NCI-H510A treated with DMSO at 0.1 percent for 48 hours (cell line): ENCODE results near the gene KIAA1614.
A peak's percentile ranks its signal among the peaks of the same experiment; 100 is the strongest.
"Not testable (repeated sequence)": the region's sequence is repeated elsewhere in the genome, so short reads cannot be mapped to it uniquely, and the experiment has no call there.

Experiments used
- DNase-seq: peaks from one replicate; lab custom pipeline; 2025; lab: John Stamatoyannopoulos, UW

The KIAA1614 gene

GRCh38 chr1:180941518-180942275 is 29.0 kb downstream of the KIAA1614 start:
- no peak for DNase-seq

DNA sequence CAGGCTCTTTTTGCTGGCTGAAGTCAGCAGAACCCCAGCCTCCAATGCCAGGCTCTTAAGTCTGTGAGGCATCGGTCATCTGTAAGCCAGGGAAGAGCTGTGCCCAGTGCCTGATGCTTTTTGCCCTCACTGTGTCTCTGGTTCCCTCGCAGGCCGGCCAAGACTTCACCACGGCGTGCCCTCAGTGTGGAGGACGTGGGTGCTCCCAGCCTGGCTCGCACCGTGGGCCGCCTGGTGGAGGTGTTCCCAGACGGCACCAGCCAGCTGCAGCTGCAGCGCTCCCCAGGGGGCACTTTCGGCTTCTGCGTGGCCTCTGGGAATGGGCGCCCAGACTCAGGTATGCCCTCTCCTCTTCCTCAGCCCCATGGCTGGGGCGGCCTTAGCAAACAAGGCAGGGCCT is 32.5 kb downstream of the KIAA1614 start:
- DNase-seq = no peak

DNA sequence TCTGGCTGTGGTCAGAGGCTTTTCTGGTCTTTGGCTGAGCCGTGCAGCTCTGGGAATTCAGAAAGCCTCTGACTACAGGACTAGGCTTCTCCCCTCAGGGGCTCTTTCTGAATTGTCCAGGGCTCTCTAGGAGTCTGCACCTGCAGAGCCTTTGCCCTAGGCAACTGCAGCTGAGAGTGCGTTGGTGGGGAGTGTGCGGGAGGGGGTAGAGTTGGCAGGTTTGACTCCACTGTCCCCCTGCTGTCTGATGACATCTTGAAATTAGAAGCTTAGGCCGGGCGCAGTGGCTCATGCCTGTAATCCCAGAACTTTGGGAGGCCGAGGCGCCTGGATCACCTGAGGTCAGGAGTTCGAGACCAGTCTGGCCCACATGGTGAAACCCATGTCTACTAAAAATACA is 32.9 kb downstream of the KIAA1614 start:
- DNase-seq = no peak

DNA sequence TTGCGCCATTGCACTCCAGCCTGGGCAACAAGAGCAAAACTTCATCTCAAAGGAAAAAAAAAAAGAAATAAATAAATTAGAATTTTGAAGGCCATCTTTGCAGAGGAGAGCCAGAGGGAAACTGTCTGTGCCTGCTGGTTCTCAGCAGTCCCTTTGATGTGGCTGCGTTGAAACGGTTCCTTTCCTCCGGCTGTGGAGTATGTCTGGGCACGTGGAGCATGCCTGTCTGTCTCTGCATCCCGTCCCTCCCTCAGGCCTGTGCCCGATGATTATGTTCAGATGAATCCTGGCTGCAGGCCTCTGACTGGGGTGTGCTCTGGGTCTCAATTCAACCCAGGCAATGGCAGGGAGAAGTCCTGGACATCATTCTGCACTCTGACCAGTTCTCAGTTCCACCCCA is 33.4 kb downstream of the KIAA1614 start:
- DNase-seq = no peak

DNA sequence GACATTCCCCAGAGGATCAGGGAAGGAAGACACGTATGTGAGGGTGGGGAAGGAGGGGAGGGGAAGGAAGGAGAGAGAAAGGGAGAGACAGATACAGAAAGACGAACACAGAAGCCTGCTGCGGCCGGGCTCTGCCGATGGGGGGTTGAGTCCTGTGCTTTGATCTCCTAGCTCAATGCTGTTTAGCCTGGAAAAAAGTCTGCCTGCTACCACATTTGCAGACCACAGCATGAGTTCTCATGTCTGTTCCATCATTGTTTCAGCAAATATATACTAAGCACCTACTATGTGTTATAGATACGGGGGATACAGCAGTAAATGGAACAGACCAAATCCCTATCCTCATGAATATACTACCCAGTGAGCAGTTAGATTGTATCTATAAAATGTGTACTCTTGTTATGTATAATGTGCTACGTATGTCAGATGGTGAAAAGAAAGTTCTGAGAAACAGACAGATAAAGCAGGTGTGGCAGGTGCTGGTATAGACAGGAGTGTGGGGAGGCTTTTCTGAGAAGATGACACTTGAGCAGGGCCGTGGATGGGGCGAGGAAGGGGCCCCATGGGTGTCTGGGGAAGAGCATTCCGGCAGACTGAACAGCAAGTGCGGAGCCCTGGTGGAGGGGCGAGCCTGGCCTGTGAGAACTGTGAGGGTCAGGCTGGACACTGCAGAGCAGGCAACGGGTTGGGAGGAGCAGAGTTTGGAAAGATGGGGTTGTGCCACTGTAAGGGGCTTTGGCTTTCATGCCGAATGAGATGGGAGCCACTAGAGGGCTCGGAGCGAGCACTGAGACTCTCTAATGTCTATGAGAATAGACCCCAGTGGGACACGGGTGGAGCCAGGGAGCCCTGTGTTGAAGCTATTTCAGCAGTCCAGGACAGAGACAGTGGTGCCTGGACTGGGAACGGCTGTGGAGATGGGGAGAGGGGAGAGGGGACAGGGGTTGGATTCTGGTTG is 34.1 kb downstream of the KIAA1614 start:
- no peak for DNase-seq

GRCh38 chr1:180947499-180947885 is 34.8 kb downstream of the KIAA1614 start:
- no peak for DNase-seq

DNA sequence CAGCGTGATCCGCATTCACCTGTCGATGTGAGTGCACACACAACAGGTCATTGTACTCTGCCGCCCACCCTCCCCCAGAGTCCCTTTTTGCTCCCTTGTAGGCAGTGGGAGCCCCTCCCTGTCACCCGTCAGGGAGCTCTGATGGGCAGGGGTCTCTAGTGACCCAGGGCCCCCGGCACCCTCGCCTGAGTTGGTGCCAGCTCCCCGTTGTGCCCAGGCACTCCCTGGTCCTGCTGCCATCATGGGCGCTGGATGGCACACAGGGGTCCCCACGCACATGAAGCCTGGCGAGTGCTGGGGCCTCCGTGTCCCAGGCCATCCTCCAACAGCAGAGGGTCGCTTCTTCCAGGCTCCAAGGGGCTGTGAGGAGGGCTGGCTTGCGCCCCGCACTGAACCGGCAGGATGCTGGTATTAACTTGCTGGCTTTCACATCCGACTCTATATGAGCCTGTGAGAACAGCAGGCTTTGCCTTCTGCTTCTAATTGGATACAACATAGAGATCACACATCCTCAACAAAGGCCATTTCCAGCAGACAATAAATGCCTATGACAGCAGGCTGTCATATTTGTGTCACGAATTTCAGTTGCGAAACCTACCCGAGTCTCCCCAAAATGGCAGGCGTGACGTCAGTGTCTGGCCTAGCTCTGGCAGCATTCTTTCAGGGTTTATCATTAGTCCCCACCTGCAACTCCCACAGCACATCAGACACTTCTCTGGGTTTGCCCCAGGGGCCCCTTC is 35.4 kb downstream of the KIAA1614 start:
- no peak for DNase-seq

DNA sequence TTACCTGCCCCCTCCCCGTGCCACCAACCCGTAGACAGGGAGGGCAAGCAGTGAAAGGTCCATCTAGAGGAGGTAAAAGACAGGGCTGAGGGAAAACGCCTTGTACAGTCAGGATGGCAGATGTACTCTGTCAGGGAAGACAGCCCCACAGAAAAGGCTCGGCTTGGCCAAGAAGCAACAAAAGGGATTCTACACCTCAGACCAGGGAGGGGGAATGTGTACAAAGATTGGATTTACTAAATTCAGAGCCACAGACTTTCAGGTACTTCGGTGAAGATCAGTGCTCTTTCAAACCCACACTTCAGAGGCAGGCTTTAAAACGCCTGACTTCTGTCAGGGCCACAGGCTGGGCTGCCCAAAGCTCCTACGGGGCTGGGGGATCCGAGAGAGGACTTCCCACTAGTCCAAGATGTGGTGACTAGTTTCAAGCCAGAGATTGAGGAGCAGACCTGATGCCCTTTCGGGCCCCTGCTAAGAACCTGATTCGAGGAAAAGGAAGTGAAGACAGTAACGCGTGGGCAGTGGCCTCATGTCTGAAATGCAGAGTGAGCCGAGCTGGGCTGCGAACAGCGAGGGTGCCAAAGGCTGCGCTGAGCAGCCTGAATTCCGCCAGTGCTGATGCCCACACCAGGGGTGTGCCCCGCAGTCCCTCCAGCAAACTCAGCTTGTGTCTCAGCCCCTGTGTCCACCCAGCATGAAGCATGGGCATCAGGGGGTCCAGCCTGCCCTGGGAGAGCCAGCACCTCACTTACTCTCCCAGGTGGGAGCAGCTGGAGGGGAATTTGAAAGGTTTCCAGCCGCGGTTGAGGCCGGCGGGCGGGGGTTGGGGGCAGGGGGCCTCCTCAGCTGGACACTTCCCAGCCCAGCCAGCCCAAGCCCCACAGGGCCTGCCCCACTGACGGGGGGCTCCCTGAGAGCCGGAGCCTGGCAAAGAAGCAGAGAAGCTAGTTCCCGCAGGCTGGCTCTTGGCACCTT is 36.2 kb downstream of the KIAA1614 start:
- DNase-seq = no peak

GRCh38 chr1:180949616-180950000 is 36.9 kb downstream of the KIAA1614 start:
- no peak for DNase-seq

- DNase-seq = no peak
Measured at GRCh38 chr1:180950321-180950720, 37.6 kb downstream of the KIAA1614 start.

DNA sequence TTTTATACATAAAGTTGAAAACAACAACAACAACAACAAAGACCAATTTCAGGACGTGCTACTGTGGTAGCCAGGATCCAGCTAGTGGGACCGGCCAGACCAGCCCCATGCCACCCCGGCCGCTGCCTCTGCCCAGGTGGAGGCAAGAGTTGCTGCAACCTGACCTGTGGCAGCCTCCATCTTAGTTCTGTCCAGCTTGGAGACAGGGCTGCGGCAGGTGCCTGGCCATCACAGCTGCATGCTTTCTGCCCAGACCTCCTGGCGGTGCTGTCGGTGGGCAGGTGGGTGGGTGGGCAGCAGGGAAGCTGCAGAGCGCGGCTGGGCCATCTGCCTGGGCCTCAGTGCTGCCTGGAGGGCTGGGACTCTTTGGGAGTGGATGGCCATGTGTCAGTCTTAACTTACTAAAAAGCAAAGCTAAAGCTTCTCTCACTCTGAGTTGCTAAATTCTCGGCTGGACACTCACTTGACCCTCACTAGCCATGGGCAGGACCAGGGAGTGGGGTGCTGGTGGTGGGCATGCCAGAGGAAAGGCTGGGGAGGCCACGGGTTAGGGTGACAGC is 38.6 kb downstream of the KIAA1614 start:
- no peak for DNase-seq

DNA sequence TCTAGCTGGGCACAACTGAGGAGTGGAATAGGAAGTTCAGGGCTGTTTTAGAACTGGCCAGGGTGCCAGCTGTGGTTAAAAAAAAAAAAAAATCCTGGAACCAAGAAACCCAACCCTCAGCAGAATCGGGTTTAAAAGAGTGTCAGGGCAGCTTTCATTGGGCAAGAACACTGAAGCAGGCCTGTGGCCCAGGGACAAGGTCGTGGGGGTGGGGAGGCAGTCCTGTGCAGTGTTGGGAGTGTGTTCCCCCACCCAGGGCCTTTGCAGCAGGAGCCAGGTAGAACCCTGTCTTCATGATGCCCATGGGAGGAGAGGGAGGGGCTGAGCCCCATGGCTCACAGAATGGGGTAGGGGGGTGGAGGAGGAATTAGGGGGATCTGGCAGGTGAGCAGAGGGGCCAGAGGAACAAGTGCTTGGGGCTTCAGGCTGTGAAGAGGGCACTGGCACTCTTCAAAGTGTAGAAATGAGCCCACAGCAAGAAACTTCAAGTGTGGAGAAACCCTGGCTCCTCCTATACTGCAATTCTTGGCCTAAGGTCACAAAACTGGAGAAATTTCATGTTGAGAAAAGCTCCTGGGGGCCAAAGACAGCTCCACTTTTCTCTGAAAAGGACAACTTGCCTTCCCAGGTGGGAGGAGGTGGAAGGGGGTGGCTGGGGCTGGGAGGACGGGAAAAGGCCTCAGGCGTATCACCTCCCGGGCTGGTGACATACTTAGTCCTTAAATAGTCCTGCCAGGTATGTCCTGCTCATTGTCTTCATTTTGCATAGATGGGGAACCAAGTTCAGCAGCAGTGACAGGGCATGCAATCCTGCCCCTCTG is 39.3 kb downstream of the KIAA1614 start:
- DNase-seq = no peak

- DNase-seq = no peak
Measured at GRCh38 chr1:180952657-180953013, 39.9 kb downstream of the KIAA1614 start.

- DNase-seq = no peak
Measured at GRCh38 chr1:180953291-180954004, 40.8 kb downstream of the KIAA1614 start.

- no peak for DNase-seq
Measured at GRCh38 chr1:180954005-180954800, 41.5 kb downstream of the KIAA1614 start.

DNA sequence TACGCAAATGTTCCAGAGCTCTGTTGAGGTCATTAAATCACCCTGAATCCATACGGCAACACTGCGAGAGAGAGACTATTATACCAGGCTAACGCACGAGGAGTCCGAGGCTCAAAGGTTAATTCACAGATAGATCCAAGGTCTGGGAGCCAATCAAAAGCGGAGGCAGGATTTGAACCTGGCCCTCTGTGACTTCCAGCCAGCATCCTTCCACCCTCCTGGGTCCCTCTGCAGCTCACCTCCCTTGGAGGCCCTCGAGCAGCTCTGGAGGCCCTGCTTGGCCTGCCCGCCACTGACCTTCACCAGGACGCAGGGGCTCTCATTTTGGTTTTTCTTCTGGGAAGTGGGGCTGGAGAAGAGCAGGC is 42.1 kb downstream of the KIAA1614 start:
- no peak for DNase-seq

DNA sequence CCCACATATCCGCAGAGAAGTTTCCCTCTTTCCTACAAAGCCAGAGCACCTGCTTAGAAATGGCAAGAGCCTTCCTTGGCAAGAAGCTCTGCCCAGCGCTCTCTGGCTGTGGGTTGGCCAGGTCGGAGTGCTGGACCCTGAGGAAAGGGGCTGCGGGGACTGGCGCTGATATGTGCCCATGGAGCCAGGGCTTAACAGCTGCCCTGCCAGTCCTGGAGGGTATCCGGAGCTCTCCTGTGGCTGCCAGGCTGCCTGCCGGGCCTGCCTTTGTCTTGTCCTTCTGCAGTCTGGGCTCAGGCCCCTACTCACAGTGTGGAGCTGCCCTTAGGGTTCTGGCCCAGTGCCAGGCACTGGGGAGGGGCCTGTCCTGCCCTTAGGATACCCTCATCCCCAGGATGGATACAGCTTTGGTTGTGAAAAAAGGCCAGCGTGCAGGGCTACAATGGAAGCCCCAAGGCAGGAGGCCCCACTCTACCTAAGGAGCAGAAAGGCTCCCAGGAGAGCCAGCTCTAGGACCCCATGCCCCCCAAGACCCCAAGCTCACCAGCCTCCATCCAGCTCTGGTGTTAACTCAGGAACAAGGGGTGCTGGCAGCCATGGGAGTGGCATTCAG is 43.4 kb downstream of the KIAA1614 start:
- DNase-seq = peak; percentile 39

DNA sequence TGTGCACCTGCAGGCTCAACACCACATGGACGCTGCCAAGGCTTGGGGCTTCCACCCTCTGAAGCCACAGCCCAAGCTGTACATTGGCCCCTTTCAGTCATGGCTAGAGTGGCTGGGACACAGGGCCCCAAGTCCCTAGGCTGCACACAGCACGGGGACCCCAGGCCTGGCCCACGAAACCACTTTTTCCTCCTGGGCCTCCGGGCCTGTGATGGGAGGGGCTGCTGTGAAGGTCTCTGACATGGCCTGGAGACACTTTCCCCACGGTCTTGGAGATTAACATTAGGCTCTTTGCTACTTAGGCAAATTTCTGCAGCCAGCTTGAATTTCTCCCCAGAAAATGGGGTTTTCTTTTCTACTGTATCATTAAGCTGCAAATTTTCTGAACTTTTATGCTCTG is 46.9 kb downstream of the KIAA1614 start:
- not testable (repeated sequence) for DNase-seq
